ENCODE results near the gene SEC61A2. TPM values are rescaled to one million over a fixed set of nuclear protein-coding genes. Genes with fewer than 3 reads are reported as not detected.

SEC61A2 gene
- total RNA-seq, 1 donor, result 6.7 TPM

GRCh38 chr10:12195603-12196506, 66.4 kb downstream of the SEC61A2 start, which contains the start of the genes CDC123 and NUDT5:
Gene CDC123 (plus strand): TSS chr10:12196188. CDS start chr10:12196246, 58 bp downstream.
Gene NUDT5 (minus strand): TSS chr10:12195891. CDS start chr10:12186291, 9,600 bp downstream.
- DNase-seq (ENCODE audit: low read depth in 2 of 3, low spot score in 2 of 3), result peak; percentile 81 to 94 (median 90)

DNA sequence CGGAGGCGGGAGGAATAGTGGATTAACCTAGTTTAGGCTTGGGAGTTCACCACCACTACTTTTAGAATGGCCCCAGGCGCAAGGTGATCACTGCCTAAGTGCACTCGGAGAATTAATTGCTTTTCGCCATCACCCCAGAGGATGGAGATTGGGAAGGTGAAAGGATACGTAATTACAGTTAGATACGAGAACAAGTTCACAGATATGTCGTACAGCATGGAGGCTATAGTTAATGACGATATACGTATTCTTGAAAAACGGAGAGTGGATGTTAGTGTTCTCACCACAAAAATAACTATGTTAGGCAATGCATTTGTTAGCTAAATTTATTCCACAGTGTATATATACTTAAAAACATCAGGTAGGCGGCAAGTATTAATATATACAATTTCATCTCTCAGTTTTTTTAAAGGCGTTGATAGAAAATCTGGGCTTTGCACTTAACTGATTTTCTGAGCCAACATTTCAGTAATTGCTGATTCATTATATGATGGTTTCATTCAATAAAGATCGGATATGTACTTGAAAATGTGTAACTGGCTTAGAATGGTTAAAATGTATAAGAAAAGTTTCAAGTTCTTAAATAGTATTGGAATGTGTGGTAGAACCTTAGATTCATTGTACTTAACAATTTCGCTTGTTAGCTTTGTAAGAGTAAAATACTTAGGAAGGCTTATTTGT, 67.2 kb downstream of the SEC61A2 start:
- DNase-seq (ENCODE audit: low read depth in 2 of 3, low spot score in 2 of 3), result no peak

DNA sequence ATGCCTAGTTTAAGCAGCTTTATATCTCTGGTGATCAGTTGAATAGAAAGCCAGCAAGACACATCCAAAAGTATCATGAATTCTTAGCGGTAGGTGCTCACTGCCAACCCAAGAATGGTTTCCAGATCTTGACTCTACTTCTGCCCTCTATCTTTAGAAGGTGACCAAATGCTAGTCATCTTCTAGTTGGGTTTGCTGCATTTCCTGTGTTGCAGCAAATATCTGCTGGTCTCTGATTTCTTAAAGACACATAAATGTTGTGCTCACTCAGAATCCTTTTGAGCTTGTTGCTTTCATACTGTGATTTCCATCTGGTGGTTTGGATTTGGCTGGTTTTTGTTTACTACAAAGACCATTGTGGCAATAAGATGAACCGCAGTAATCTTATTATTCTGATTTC, 68.7 kb downstream of the SEC61A2 start:
- no peak for DNase-seq (ENCODE audit: low read depth in 2 of 3, low spot score in 2 of 3)

DNA sequence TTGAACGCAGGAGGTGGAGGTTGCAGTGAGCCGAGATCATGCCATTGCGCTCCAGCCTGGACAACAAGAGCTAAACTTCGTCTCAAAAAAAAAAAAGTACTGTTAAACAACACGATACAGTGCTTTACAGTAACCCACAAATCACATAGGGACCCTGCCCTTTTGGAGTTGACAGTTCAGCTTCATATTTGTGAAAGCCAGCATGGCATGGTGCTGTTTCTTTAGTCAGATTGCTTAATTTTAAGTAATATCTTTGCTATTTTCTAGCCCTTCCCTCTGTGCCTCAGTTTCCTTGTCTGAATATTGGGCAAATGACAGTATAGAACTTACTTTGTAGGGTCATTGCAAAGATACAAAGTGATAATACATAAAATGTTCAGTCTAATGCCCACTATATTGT, 71.4 kb downstream of the SEC61A2 start:
- DNase-seq (ENCODE audit: low read depth in 2 of 3, low spot score in 2 of 3), result no peak

DNA sequence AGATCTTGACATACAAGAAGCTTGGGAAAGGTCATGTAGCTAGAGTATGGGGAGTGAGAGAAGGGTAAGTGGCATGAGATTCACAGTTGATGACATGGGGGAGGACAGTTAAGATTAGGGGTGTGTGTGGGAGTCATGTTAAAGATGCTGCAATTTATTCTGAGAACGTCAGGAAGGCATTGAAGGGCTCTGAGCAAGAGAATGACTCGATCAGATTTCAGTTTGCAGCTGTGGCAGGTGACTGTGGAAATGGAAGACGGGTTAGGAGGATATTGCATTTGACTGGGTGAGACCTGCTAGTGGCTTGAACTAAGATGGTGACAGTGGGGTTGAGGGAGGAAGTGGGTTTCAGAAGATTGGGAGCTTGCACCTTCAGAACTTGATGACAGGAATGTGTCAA, 72.1 kb downstream of the SEC61A2 start:
- no peak for DNase-seq (ENCODE audit: low read depth in 2 of 3, low spot score in 2 of 3)

DNA sequence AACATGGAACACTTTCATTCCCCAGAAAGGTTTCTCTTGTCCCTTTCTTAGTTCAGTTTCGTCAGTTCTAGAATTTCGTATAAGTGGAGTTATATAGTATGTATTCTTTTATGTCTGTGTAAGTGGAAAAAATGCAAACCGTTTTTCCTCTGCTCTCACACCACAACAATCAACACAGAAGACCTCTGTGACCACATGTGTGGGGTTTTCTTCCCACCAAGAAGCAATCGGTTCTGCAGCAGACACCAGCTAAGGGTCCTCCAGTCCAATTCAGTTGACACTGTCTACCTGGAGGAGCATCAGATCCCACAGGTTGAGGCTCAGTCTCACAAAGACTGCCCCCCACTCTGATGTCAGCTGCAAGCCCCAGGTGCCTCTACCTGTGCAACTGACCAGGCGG, 72.7 kb downstream of the SEC61A2 start:
- DNase-seq (ENCODE audit: low read depth in 2 of 3, low spot score in 2 of 3), result no peak

DNA sequence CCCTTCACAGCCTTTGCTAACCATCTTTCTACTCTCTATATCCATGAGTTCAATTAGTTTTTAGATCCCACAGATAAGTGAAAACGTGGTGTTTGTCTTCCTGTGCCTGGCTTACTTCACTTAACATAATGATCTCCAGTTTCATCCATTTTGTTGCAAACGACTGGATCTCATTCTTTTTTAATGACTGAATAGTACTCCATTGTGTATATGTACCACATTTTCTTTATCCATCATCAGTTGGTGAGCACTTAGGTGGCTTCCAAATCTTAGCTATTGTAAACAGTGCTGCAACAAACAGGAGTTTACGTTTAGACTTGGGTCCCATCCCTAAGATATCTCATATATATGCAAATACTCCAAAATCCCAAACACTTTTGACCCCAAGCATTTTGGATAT, 75.6 kb downstream of the SEC61A2 start:
- no peak for DNase-seq (ENCODE audit: low read depth in 2 of 3, low spot score in 2 of 3)

- no peak for DNase-seq (ENCODE audit: low read depth in 2 of 3, low spot score in 2 of 3)
Observed at GRCh38 chr10:12207114-12207513, 77.6 kb downstream of the SEC61A2 start.

DNA sequence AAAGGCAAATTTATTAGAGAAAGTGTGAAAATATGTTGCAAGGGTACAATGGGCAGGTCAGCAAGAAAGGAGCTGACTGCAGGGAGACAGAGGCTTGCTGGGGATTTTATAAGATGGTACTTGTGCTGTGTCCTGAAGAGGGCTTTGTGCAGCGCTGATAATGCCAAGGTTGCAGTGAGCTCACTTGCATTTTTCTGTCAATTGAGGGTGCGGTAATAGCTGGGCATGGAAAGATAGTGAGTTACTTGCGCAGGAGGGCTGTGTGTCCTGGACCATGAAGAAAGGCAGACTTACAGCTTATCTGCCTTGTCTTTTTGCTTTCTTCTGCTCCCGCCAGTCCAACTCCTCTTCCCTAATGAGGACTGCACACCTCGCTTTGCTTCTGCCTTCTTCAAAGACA, 79.0 kb downstream of the SEC61A2 start:
- DNase-seq (ENCODE audit: low read depth in 2 of 3, low spot score in 2 of 3), result no peak

DNA sequence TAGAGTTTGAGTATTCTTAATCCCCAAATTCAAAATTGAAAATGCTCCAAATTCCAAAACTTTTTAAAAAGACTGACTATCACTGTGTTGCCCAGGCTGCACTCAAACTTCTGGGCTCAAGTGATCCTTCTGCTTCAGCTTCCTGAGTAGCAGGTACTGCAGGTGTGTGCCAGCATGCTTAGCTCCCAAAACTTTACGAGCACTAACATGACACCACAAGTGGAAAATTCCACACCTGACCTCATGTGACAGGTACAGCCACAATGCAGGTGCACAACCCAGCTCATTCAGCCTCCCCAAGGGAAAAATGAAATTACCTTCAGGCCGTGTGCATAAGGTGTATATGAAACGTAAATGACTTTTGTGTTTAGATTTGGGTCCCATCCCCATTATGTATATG, 83.0 kb downstream of the SEC61A2 start:
- DNase-seq (ENCODE audit: low read depth in 2 of 3, low spot score in 2 of 3), result no peak

DNA sequence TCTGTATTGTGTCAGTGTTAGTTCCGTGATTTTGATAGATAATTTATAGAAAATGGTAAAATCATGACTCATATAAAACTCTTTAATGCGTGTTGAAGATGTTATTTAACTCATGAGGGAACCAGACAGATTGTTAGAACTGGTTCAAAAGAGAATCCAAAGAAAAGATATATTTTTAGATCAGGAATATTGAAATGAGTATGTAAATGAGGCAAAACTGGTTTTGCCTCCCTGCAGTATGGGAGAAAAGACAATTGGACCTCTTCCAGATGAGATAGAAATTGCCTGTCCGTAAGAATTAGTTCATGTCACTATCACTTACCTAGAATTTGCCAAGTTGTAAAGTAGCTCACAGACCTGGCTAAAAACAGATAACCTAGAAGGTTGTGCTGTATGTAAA, 84.1 kb downstream of the SEC61A2 start:
- DNase-seq (ENCODE audit: low read depth in 2 of 3, low spot score in 2 of 3), result no peak

DNA sequence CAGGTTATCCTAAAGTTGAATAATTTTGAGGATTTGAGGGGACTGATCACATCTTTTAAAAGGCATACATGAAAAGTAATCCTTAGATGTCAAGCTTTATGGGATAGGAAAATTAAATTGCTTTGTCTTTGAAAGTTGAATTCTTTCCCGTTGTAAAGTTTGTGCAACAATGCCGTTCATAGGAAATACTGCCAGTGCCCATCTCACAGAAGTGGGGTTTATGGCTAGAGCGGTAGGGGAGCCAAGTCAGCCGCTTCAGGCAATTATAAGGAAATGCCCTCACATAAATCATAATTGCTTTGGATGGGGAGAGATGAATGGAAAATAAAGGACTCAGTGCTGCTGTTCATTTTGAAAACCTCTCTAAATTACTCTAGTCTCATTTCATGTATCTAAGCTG, 84.6 kb downstream of the SEC61A2 start:
- DNase-seq (ENCODE audit: low read depth in 2 of 3, low spot score in 2 of 3), result no peak

DNA sequence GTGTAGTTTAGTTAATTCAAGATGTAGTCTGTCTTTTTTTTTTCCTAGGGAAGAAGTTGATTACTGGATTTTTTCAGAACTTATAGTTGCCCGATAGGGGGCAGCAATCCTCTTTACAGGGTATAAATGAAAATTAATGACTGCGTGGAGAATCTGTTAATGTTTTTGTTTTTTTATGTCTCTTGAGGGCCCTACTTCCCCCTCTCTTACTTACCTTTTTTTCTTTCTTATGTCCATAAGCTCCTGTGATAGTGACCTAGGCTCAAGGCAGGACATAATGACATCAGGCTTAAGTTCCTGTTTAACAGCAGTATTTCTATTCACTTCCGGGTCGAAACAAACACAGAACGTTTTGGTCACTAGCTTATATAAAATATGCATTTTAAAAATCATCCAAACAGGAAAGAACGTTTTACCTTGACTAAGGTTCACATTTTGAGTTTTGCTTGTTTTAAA, 85.3 kb downstream of the SEC61A2 start:
- DNase-seq (ENCODE audit: low read depth in 2 of 3, low spot score in 2 of 3), result peak in 2 of 3 donors; percentile 77 to 89

Small RNA genes lying within 50 kb of the gene (small RNA-seq; reads per million reads assigned to genes)
- gene MIR548AK (not detected), gene RNU6-88P (not detected)

Other genes with a start within 250 kb of the SEC61A2 start
- gene UPF2, start 86.9 kb upstream of the SEC61A2 start, total RNA-seq, result 12.1 TPM
- gene DHTKD1, start 60.7 kb upstream of the SEC61A2 start, total RNA-seq, result 43.1 TPM
- 25.0 TPM for gene NUDT5, start 66.2 kb downstream of the SEC61A2 start, total RNA-seq
- gene CDC123, start 66.5 kb downstream of the SEC61A2 start, total RNA-seq, result 72.2 TPM
- gene CAMK1D, start 219.9 kb downstream of the SEC61A2 start, total RNA-seq, result 25.6 TPM